Uterus (tissue), 2 donors: ENCODE measurements around the gene NES.

Source experiments
- CTCF ChIP-seq, 4 experiments: fragments of 200-600 bp in 2 of 4; fragments of 450-650 bp in 2 of 4; sonication (generic) in 2 of 4; IDR thresholded peaks; one replicate each; pipeline ENCODE4 v1.5.1; 2016 to 2019; ENCODE audit warnings: antibody characterized with exemption in 4 of 4, mild to moderate bottlenecking in 2 of 4, moderate library complexity in 1 of 4
- POLR2A ChIP-seq, 2 donors: fragments of 450-650 bp; IDR thresholded peaks; one replicate each; pipeline ENCODE4 v1.6.1; 2016; ENCODE audit warnings: antibody characterized with exemption in 2 of 2, mild to moderate bottlenecking in 1 of 2, moderate library complexity in 1 of 2

GRCh38 chr1:156692925-156693847, 16.0 kb upstream of the NES start:
- TF ChIP-seq CTCF (IDR thresholded peaks at IDR 0.05) (no peak), POLR2A (IDR thresholded peaks at IDR 0.05) (no peak)
